ENCODE data around the gene FIGNL2. TPM values are rescaled to one million over a fixed set of nuclear protein-coding genes. Genes with fewer than 3 reads are reported as not detected.

FIGNL2 gene
- total and polyA plus RNA-seq, 2 experiments from 2014 or later = 1.1 to 5.2 TPM

- Histone ChIP-seq H4K20me1 (replicated peaks; ENCODE audit: insufficient read depth) (no peaks in the 10 kb centered on the region), H3K27me3 (ENCODE audit: insufficient read depth) (no peaks in the 10 kb centered on the region), H3K27ac (ENCODE audit: low read depth) (no peak overlapping the region), H2AFZ (no peak overlapping the region), H3K36me3 (ENCODE audit: insufficient read depth) (no peaks in the 10 kb centered on the region), H3K79me2 (replicated peaks; ENCODE audit: insufficient read depth) (no peaks in the 10 kb centered on the region), H3K4me1 (ENCODE audit: insufficient read depth) (peaks cover 68% of the 10 kb centered on the region), H3K9me2 (ENCODE audit: insufficient read depth) (0 out of 2 replicates have a peak, but pooled peaks cover 3% of the 10 kb centered on the region), H3K4me2 (peak overlapping the region; percentile 70; the same call in 1 of the 2 replicates), H3K4me3 (peak overlapping the region; percentile 26; the same call in 1 of the 2 replicates), H3F3A (replicated peaks; ENCODE audit: low read depth) (peaks cover 6% of the 10 kb centered on the region; the same call in 1 of the 2 replicates)
- Mint-ChIP-seq H3K9me3 (no peaks in the 10 kb centered on the region), H3K27ac (no peak overlapping the region), H3K4me3 (peak overlapping the region; percentile 34; the same call in 1 of the 3 replicates), H3K36me3 (ENCODE audit: low read depth) (peaks cover 4% of the 10 kb centered on the region; the same call in 1 of the 3 replicates), H3K4me1 (peaks cover 74% of the 10 kb centered on the region), H3K27me3 (ENCODE audit: insufficient read depth, low read depth, poor library complexity) (peaks cover 33% of the 10 kb centered on the region)
- TF ChIP-seq NANOG (IDR thresholded peaks at IDR 0.05; ENCODE audit: borderline replicate concordance) (no peak), ZNF114 (CRISPR knock-in tag; IDR thresholded peaks at IDR 0.05) (no peak), JUNB (IDR thresholded peaks at IDR 0.05; ENCODE audit: unreplicated experiment) (no peak), STAT1 (IDR thresholded peaks at IDR 0.05; ENCODE audit: unreplicated experiment) (no peak), REST (IDR thresholded peaks at IDR 0.05; ENCODE audit: unreplicated experiment) (no peak), POLR2AphosphoS5 (IDR thresholded peaks at IDR 0.05; ENCODE audit: low read depth) (no peak), EZH2 (IDR thresholded peaks at IDR 0.05; ENCODE audit: low read depth, unreplicated experiment) (no peak), ZNF331 (CRISPR knock-in tag; IDR thresholded peaks at IDR 0.05; ENCODE audit: low read depth) (no peak), CTCF (conservative IDR thresholded peaks at IDR 0.05; ENCODE audit: low read depth in 2 of 2) (no peak), CREB1 (CRISPR knock-in tag; IDR thresholded peaks at IDR 0.05; ENCODE audit: low read depth) (no peak), ZNF462 (CRISPR knock-in tag; IDR thresholded peaks at IDR 0.05) (no peak), EZH2phosphoT487 (IDR thresholded peaks at IDR 0.05; ENCODE audit: unreplicated experiment) (no peak), ETS1 (IDR thresholded peaks at IDR 0.05) (no peak)
- DNase-seq (ENCODE audit: low spot score) (peak; percentile 30), ATAC-seq (no peak)
These were observed 16.0 kb downstream of the FIGNL2 start for GRCh38 chr12:51832354-51833107.
